Measurements from ENCODE around the gene FOXI1. TPM values are rescaled to one million over a fixed set of nuclear protein-coding genes. Genes with fewer than 3 reads are reported as not detected.

The FOXI1 gene
- total RNA-seq, 1 experiment from 2014 or later: not detected

DNA sequence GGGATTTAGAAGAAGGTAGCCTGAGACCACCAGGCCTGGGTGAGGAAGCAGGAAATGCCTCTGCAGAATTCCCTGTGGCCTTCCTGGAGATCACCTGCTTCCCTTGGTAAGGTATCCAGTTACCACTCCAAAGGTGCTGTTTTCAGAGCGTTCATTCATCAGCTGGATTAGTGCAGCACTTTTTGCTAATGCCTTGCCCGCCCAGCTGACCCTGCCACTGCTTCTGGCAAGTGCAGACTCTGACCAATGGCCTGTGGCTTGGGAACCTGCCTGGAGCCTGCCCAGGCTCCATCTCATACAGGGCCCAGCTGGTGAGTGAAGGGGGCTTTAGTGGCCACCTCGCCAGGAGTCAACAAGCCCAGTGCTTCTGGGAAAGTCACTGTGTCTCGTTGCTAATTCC is 48.6 kb downstream of the FOXI1 start:
- H3K36me3 ChIP-seq (ENCODE audit: low read depth): no peaks in the 10 kb centered on the region
- no peak overlapping the region for H3K4me3 ChIP-seq
- H3K79me2 ChIP-seq (ENCODE audit: low read depth): no peaks in the 10 kb centered on the region
- H3K9me3 ChIP-seq (ENCODE audit: insufficient read depth, low read depth): no peaks in the 10 kb centered on the region
- no peaks in the 10 kb centered on the region for H4K20me1 ChIP-seq (ENCODE audit: insufficient read depth)
- CTCF ChIA-PET: no interaction called here
- H3K4me1 ChIP-seq (replicated peaks; ENCODE audit: insufficient read depth): peaks cover 69% of the 10 kb centered on the region
- H3K27ac ChIP-seq: peak overlapping the region; percentile 91
- peak overlapping the region; percentile 55 for H3K4me2 ChIP-seq
- peaks cover 53% of the 10 kb centered on the region for H3F3A ChIP-seq (ENCODE audit: insufficient read depth, low read depth)
- no peaks in the 10 kb centered on the region for H3K9me2 ChIP-seq (ENCODE audit: insufficient read depth)
- DNase-seq: peak in 1 of 2 experiments; percentile 26
- intact Hi-C loops (cut with micrococcal nuclease; ENCODE audit: unreplicated experiment): loop anchor here (5.0 to 10.0 kb wide), 2 partner anchors 598 to 1839 kb away; no protein-coding TSS in a partner anchor
- no TSS peak for BruUV-seq (replicated peaks)
- no peaks in the 10 kb centered on the region for H3K27me3 ChIP-seq (ENCODE audit: insufficient read depth, low read depth)
- POLR2A ChIA-PET (ENCODE audit: unreplicated experiment): no interaction called here
- no peak for TF ChIP-seq EZH2 (IDR thresholded peaks at IDR 0.05; ENCODE audit: low read depth)
- TF ChIP-seq, protein P1, sequence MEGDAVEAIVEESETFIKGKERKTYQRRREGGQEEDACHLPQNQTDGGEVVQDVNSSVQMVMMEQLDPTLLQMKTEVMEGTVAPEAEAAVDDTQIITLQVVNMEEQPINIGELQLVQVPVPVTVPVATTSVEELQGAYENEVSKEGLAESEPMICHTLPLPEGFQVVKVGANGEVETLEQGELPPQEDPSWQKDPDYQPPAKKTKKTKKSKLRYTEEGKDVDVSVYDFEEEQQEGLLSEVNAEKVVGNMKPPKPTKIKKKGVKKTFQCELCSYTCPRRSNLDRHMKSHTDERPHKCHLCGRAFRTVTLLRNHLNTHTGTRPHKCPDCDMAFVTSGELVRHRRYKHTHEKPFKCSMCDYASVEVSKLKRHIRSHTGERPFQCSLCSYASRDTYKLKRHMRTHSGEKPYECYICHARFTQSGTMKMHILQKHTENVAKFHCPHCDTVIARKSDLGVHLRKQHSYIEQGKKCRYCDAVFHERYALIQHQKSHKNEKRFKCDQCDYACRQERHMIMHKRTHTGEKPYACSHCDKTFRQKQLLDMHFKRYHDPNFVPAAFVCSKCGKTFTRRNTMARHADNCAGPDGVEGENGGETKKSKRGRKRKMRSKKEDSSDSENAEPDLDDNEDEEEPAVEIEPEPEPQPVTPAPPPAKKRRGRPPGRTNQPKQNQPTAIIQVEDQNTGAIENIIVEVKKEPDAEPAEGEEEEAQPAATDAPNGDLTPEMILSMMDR (conservative IDR thresholded peaks at IDR 0.05): no peak
- no peak overlapping the region for H2AFZ ChIP-seq

DNA sequence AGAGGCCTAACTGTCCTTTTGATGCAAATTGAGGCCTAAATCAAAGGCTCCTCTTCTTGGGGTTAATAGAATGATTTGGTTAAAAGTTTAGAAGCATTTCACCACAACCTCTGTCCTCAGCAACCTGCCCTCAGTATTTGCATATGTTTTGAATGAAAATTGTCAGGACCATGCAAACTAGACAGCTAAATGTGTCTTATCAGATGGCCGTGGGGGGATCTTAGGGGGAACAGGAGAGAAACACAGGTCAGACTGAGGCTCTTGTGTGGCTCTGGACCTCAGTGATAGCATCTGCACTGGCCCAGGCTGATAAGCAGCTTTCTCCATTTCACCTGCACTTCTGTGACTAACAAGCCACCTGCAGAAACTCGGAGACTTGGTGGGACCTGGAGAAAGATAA is 49.0 kb downstream of the FOXI1 start:
- intact Hi-C loops (cut with micrococcal nuclease; ENCODE audit: unreplicated experiment): loop anchor here (5.0 to 10.0 kb wide), 2 partner anchors 598 to 1840 kb away; no protein-coding TSS in a partner anchor
- no peaks in the 10 kb centered on the region for H3K36me3 ChIP-seq (ENCODE audit: low read depth)
- peak overlapping the region; percentile 91 for H3K27ac ChIP-seq
- no peak overlapping the region for H2AFZ ChIP-seq
- no peaks in the 10 kb centered on the region for H3K9me2 ChIP-seq (ENCODE audit: insufficient read depth)
- peak overlapping the region; percentile 55 for H3K4me2 ChIP-seq
- BruUV-seq (replicated peaks): no TSS peak
- no peaks in the 10 kb centered on the region for H3K27me3 ChIP-seq (ENCODE audit: insufficient read depth, low read depth)
- no peak overlapping the region for H3K4me3 ChIP-seq
- TF ChIP-seq EZH2 (IDR thresholded peaks at IDR 0.05; ENCODE audit: low read depth): no peak
- TF ChIP-seq, protein P1 (conservative IDR thresholded peaks at IDR 0.05): no peak
- no peak for DNase-seq
- no peaks in the 10 kb centered on the region for H3K79me2 ChIP-seq (ENCODE audit: low read depth)
- H3F3A ChIP-seq (ENCODE audit: insufficient read depth, low read depth): peaks cover 53% of the 10 kb centered on the region
- POLR2A ChIA-PET (ENCODE audit: unreplicated experiment): no interaction called here
- CTCF ChIA-PET: interaction anchor here (0.7 kb wide), 1 partner anchor 30 kb away, joined by 4 read pairs; no protein-coding TSS in a partner anchor
- H3K9me3 ChIP-seq (ENCODE audit: insufficient read depth, low read depth): no peaks in the 10 kb centered on the region
- H4K20me1 ChIP-seq (ENCODE audit: insufficient read depth): no peaks in the 10 kb centered on the region
- H3K4me1 ChIP-seq (replicated peaks; ENCODE audit: insufficient read depth): peaks cover 69% of the 10 kb centered on the region

DNA sequence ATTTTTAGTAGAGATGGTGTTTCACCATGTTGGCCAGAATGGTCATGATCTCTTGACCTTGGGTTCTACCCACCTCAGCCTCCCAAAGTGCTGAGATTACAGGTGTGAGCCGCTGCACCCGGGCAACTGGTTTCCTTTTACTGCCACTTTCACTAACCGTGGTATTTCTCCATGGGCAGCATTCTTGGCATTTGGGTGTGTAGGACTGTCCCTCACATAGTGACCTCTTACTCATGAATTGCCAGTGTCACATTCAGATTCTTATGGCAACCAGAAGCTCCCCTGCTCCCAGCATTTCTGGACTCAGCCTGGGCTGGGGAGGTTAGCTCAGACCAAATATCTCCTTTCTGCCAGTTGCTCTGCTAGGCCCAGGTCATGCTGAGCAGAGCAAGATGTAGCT is 50.1 kb downstream of the FOXI1 start:
- H3K79me2 ChIP-seq (ENCODE audit: low read depth): no peaks in the 10 kb centered on the region
- TF ChIP-seq, protein P1 (conservative IDR thresholded peaks at IDR 0.05): no peak
- no peak for TF ChIP-seq EZH2 (IDR thresholded peaks at IDR 0.05; ENCODE audit: low read depth)
- H3K4me2 ChIP-seq: peak overlapping the region; percentile 55
- peak overlapping the region; percentile 91 for H3K27ac ChIP-seq
- H3K9me2 ChIP-seq (ENCODE audit: insufficient read depth): no peaks in the 10 kb centered on the region
- peak; percentile 72 to 92 for DNase-seq
- no TSS peak for BruUV-seq (replicated peaks)
- H2AFZ ChIP-seq: 0 out of 2 replicates have a peak overlapping the region, but pooled peaks have one; percentile 14
- H3F3A ChIP-seq (ENCODE audit: insufficient read depth, low read depth): peaks cover 46% of the 10 kb centered on the region
- H3K9me3 ChIP-seq (ENCODE audit: insufficient read depth, low read depth): no peaks in the 10 kb centered on the region
- ChIA-PET CTCF (interaction anchor here (1.6 kb wide), 1 partner anchor 27 kb away, joined by 6 read pairs; no protein-coding TSS in a partner anchor), POLR2A (ENCODE audit: unreplicated experiment) (interaction anchor here (0.6 kb wide), 2 partner anchors 11 to 650 kb away, joined by 6 to 7 read pairs; no protein-coding TSS in a partner anchor)
- H3K4me1 ChIP-seq (replicated peaks; ENCODE audit: insufficient read depth): peaks cover 64% of the 10 kb centered on the region
- intact Hi-C loops (cut with micrococcal nuclease; ENCODE audit: unreplicated experiment): loop anchor here (10.0 kb wide), 1 partner anchor 1841 kb away; no protein-coding TSS in a partner anchor
- no peak overlapping the region for H3K4me3 ChIP-seq
- no peaks in the 10 kb centered on the region for H3K36me3 ChIP-seq (ENCODE audit: low read depth)
- no peaks in the 10 kb centered on the region for H4K20me1 ChIP-seq (ENCODE audit: insufficient read depth)
- no peaks in the 10 kb centered on the region for H3K27me3 ChIP-seq (ENCODE audit: insufficient read depth, low read depth)
